Measurements from ENCODE around the gene HOOK2.
"Not testable (repeated sequence)": the region's sequence is repeated elsewhere in the genome, so short reads cannot be mapped to it uniquely, and the experiment has no call there.

The HOOK2 gene, protein sequence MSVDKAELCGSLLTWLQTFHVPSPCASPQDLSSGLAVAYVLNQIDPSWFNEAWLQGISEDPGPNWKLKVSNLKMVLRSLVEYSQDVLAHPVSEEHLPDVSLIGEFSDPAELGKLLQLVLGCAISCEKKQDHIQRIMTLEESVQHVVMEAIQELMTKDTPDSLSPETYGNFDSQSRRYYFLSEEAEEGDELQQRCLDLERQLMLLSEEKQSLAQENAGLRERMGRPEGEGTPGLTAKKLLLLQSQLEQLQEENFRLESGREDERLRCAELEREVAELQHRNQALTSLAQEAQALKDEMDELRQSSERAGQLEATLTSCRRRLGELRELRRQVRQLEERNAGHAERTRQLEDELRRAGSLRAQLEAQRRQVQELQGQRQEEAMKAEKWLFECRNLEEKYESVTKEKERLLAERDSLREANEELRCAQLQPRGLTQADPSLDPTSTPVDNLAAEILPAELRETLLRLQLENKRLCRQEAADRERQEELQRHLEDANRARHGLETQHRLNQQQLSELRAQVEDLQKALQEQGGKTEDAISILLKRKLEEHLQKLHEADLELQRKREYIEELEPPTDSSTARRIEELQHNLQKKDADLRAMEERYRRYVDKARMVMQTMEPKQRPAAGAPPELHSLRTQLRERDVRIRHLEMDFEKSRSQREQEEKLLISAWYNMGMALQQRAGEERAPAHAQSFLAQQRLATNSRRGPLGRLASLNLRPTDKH

DNA sequence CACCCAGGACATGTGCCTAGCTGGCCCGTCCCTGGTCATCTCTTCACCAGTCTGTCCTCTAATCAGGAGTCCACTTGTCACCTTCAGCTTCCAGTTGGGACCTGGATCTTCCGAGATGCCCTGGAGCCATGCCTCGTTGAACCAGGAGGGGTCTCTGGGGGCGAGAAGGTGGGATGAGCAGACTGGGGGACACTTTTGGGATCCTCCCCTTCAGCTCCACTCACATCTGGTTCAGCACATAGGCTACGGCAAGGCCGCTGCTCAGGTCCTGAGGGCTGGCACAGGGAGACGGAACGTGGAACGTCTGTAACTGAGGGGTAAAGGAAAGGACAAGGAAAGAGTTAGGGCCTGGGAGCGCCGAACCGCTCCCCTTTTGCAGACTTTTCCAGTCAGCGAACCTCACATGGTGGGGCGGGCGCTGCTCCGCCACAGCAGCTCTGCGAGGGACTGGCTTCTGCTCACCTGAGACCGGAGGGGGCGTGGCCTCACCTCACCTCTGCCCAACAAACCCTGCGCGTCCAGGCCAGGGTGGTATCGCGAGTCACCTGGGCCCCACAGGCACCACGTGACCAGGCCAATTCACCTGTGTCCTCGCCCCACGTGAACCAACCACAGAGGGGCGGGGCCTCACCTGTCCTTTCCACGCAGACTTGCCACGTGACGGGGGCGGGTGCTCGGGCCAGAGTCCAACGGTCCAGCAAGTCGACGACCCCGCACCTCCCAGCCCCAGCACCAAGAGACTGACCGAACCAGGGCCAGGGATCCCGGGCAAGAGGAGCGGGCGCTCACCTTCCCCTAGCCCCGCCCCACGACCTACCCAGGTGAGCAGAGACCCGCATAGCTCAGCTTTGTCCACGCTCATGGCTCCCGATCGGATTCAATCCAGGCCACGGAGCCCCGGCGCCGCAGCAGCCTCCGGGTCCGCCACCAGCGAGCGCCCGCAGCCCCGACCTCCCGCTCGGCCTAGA lies at the start of gene HOOK2:
TSS of gene HOOK2 (minus strand) at position 965 of the 968 bp plus-strand sequence. CDS start at position 862, 103 bp downstream.
- DNase-seq = peak; percentile 15 to 32

DNA sequence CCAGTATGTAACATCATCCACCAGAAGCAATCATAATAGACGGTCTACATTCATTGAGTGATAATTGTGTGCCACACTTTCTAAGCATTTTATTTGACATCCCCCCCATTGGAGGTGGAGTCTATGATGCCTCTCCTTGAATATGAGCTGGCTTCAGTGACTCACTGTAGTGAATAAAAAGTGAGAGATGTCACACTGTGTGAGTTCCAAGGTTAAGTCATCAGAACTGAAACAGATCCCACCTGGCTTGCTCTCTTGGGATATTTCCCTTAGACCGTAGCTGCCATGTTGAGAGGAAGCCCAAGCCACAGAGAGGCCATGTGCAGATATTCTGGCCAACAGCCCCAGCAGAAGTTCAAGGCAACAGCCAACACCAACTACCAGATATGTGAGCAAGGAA lies 46.4 kb upstream of the HOOK2 start:
- DNase-seq = no peak

DNA sequence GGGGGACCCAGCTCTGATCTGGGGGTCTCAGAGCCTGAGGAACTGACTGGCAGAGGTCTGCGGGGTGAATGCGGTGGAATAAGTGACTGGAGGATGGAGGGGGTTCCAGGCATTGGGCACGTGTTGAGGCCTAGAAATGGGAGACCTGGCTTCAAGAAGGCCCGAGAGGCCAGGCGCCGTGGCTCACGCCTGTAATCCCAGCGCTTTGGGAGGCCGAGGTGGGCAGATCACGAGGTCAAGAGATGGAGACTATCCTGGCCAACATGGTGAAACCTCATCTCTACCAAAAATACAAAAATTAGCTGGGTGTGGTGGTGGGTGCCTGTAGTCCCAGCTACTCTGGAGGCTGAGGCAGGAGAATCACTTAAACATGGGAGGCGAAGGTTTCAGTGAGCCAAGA lies 42.5 kb upstream of the HOOK2 start:
- not testable (repeated sequence) for DNase-seq

DNA sequence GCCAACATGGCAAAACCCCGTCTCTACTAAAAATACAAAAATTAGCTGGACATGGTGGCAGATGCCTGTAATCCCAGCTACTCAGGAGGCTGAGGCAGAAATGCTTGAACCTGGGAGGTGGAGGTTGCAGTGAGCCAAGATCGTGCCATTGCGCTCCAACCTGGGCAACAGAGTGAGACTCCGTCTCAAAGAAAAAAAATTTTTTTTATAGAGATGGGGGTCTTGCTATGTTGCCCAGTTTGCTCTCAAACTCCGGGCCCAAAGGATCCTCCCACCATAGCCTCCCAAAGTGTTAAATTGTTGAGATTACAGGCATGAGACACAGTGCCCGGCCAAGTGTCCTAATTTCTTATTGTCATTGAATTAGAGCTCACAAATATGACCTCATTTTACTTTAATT lies 41.8 kb upstream of the HOOK2 start:
- not testable (repeated sequence) for DNase-seq

DNA sequence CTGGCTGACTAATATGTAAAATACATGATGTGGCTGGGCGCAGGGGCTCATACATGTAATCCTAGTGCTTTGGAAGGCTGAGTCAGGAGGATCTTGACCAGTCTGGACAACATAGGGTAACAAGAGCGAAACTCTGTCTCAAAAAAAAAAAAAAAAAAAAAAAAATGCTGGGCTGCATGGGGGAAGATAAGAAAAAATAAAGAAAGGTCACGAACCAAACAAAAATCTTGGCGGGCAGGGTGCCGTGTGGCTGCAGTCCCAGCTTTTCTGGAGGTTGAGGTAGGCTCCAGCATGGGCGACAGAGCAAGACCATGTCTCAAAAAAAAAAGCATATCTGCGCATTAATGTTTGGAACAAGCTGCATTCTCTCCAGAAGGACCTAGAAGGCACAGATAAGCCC lies 39.7 kb upstream of the HOOK2 start:
- DNase-seq = no peak

DNA sequence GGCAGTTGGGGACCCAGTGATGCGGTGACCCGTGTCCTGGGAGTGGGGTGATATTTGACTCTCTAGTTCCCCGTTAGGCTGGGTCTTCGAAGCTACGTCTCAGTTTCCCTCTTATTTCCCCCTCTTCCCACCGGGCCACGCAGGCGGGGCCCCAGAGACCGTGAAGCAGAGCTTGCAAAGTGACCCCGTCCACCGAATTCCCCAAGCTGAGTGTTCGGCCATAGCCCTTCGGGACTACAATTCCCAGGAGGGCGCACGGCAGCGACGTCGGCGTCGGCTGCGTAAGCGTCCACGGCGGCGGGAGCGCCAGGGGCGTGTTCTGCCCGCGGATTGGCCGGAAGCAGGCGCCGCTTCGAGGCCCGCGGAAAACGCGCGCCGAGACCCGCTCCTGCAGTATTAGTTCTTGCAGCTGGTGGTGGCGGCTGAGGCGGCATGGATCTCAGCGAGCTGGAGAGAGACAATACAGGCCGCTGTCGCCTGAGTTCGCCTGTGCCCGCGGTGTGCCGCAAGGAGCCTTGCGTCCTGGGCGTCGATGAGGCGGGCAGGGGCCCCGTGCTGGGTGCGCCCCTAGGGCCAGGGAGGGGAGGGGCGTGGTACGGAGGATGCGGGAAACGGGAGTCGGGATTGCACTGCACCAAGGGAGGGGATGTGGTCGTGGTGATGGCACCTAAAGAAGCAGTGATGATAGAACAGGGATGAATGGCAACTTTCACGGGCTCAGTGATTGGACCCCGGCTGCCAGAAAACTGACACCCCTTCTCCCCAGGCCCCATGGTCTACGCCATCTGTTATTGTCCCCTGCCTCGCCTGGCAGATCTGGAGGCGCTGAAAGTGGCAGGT lies 31.1 kb upstream of the HOOK2 start, which contains the start of gene RNASEH2A:
TSS of gene RNASEH2A (plus strand) at position 343 of the 840 bp plus-strand sequence. CDS start at position 433, 90 bp downstream.
- DNase-seq = peak; percentile 80 to 87

DNA sequence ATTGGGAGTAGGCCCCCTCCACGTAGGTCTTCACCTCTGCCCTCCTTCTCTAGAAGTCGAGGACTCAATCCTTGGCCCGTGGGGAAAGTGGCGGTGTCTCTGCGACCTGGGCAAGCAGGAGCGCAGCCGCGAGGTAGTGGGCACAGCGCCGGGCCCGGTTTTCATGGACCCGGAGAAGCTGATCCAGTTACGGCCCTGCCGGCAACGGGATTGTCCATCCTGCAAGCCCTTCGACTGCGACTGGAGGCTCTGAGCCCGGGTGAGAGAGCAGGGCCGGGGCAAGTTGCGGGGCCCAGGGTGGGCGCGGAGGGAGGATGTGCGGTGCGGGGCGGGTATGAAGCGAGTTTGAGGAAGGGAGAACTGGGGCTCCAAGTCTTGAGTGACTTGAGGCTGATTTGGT lies 28.7 kb upstream of the HOOK2 start:
- no peak for DNase-seq

DNA sequence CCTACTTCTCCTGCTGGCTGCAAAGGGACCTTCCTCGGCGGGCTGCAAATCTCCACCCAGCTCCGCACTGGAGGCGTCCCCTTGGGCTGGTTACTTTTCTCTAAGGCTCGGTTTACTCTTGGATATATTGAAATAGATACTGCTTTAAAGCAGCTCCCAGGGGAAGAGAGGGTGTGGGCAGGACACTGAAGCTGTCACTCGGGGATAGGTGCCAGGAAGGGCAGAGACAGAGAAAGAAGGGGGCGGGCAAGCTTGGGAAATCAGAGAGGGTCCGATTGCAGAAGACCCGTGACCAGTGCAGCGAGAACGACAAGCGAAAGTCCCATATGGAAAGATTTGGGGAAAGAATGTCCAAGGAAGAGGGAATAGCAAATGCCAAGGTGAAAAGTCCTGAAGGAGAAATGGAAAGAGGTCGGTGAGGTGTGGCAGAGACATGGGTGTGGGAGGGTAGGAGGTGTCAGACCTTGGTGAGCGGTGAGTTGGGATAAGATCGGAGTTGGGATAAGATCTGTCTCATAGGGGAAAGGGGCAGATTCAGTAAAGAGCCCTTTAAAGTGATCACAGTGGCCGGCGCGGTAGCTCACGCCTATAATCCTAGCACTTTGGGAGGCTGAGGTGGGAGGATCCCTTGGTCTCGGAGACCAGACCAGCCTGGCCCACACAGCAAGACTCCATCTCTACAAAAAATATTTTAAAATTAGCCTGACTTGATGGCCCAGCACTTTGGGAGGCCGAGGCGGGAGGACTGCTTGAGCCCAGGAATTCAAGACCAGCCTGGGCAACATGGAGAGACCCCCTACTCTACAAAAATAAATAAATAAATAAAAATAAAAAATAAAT lies 27.1 kb upstream of the HOOK2 start:
- DNase-seq = no peak

DNA sequence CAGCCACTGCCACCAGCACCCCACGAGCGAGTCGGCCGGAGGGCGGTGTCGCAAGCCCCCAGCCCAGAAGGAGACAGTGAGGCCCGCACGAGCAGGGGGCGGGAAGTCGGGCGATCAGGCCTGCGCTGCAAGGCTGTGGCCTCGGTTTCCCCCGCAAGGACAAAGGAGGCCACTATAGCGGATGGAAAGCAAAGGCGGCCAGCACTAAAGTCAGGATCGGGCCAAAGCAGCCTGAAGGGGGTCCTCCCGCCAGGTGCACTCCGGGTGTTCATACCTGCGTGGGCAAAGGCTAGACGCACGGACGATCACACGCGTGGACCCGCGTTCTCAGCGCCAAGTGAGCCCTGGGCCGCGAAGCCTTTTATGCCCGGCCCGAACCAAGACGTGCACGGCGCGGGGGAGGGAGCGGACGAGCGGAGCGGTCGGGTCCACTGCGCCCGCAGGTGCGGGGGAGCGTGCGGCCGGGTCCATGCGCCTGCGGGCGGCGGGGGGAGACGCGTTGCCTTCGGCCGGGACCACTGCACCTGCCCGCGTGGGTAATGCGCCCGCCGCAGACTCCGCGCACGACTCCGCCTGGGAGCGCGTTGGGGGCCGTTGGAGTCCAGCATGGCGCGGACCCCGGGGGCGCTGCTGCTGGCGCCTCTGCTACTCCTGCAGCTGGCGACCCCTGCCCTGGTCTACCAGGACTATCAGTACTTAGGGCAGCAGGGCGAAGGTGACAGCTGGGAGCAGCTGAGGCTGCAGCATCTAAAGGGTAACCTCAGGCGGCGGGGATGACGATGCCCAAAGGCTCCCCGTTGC lies 26.3 kb upstream of the HOOK2 start, which contains the start of the genes PRDX2 and THSD8:
TSS of gene PRDX2 (minus strand) at position 335 of the 801 bp plus-strand sequence. CDS start 539 bp downstream, outside the sequence.
TSS of gene THSD8 (plus strand) at position 604 of the 801 bp plus-strand sequence. CDS start at position 607, 3 bp downstream.
- DNase-seq = peak; percentile 54 to 59

DNA sequence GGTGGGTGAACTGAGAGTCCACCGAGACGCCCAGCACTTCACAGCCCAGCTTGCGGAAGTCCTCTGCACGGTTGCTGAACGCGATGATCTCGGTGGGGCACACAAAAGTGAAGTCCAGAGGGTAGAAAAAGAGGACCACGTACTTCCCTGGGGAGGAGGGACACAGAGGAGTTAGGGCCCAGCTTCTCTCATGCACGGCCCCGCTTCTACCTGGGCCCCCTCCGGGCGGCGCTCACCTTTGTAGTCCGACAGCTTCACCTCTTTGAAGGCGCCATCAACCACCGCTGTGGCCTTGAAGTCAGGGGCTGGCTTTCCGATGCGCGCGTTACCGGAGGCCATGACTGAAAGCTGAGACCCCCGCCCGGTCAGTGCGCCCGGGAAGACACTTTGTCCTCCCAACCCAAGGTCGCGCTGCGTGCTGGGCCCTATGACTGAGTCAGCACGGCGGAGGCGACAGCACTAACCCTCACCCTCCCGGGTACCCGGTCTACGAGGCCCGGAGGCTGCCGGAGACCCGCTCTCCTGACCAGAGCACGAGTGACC lies 25.6 kb upstream of the HOOK2 start:
- no peak for DNase-seq

DNA sequence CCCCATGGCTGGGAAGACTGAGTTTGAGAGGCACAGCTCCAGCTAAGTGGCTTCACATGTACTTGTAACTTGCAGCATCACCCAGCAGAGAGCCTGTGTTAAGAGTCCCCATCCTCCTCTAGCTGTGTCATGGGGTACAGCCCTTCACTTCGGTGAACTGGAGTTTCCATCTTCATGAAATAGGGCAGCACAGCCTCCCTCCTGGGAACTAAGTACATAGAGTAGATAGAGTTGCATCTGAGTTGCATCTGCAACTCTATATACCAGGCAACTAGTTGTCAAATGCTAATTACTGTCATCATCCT lies 25.1 kb upstream of the HOOK2 start:
- no peak for DNase-seq

DNA sequence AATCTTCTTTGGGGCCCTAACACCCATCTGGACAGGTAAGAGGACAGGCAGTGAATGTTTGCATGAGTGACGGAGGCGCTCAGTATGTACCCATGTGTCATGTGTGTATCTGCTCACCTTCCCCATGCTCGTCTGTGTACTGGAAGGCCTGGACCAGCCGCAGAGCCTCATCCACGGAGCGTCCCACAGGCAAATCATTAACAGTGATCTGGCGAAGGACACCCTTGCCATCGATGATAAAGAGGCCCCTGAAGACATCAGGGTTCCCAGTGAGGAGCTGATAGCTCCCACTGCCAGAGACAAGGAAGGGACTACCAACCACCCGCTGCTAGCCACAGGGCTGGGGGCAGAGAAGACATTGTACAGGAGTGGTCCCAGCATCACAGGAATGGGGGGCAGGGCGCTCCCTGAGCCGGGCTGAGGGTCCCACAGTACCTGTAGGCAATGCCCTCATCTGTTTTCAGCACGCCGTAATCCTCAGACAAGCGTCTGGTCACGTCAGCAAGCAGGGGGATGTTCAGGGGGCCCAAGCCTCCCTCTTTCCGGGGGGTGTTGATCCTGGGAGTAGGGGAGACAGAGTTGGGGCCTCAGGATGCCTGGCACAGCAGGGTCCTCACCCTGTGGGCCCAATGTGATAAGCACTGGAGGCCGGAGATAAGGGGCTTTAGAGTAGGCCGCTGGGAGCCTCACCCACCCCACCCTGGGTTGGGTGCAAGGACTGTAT lies 24.6 kb upstream of the HOOK2 start:
- DNase-seq = no peak

DNA sequence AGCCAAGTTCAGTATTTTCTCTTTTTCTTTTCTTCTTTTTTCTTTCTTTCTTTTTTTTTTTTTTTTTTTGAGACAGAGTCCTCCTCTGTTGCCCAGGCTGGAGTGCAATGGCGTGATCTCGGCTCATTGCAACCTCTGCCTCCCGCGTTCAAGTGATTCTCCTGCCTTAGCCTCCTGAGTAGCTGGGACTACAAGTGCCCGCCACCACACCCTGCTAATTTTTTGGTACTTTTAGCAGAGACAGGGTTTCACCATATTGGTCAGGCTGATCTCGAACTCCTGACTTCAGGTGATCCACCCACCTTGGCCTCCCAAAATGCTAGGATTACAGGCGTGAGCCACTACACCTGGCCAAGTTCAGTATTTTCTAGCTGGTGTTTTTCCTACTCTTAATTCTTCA lies 22.3 kb upstream of the HOOK2 start:
- DNase-seq = not testable (repeated sequence)

DNA sequence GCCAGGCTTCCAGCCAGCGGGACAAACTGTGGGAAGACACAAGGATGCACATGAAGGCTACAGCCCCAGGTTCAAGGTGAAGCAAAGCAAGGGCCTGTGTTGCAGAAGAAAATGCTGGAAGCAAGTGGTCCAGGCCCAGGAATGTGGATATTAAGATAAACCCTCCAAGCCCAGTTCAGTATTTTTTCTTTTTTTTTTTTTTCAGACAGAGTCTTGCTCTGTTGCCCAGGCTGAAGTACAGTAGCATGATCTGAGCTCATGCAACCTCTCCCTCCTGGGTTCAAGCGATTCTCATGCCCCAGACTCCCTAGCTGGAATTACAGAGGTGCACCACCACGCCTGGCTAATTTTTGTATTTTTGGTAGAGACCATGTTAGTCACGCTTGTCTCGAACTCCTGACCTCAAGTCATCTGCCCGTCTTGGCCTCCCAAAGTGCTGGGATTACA lies 21.8 kb upstream of the HOOK2 start:
- no peak for DNase-seq

DNA sequence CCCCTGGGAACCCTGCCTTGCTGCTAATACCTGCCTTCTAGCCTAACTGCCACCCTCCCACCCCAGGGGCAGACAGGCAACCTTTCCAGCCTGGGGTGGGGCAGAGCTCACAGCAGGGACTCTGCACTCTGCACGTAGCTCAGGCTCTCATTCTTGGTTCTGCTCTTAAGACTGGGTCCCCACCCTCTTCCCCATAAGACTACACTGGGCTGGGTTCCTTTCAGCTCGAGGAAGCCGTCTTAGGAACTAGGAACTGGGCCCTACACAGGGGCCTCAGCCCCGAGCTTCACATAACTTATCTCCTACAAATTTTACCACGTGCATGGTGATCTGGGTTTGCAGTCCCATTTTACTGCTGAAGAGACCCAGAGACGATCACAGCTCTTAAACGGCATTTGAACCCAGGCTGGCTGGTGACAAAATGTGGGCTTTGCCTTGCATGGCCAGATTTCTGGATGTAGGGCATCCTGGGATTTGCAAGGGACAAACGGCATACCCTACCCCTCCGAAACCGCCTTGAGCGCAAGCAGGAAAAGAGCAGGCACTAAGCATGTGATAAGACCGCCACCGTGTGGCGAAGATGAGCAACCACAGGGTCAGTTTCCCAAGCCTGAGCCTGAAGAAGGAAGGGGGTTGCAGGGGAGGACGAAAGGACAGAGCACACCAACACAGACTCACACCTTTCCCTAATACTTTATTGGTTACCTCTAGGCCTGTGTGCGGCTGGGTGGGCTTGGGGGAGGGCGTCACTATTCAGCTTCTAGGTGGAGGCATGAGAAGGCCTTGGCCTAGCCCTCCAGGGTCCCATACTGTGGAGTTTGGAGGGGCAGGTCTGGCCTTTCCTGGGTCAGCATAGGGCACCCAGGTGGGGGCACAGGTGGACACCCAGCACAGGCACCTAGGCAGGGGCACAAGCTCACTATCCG lies 21.1 kb upstream of the HOOK2 start:
- peak; percentile 67 to 69 for DNase-seq

DNA sequence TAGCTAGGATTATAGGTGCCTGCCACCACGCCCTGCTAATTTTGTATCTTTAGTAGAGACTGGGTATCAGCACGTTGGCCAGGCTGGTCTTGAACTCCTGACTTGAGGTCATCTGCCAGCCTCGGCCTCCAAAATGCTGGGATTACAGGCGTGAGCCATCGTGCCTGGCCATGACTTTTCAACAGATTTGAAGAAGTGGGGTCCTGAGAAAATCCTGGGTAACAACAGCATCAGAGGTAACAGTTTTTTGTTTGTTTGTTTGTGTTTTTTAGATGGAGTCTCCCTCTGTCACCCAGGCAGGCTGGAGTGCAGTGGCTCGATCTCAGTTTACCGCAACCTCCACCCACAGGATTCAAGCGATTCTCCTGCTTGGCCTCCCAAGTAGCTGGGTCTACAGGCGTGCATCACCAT lies 19.6 kb upstream of the HOOK2 start:
- no peak for DNase-seq

DNA sequence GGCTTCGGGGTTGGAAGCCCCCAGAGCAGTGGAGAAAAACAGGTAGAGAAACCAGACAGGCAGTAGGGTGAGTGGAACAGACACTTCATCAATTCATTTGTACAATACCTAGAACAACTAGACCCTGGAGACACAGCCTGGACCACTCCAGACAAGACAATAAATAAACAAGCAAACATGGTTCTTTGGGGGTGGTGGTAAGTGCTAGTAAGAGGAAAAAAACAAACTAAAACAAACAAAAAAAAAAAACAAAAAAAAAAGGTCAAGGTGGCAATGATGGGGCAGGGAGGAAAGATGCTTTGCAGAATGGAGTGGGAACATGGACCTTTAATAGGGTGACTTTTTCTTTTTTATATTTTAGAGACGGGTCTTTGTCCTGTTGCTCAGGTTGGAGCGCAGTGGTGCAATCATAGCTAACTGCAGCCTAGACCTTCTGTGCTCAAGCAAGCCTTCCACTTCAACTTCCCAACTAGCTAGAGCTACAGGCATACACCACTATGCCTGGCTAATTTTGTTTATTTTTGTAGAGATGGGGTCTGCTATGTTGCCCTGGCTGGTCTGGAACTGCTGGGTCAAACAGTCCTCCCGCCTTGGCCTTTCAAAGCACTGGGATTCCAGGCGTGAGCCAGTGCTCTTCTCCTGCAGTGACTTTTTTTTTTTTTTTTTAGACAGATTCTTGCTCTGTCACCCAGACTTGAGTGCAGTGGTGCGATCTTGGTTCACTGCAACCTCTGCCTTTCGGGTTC lies 19.0 kb upstream of the HOOK2 start:
- DNase-seq = no peak
